Activated gamma-delta T cell treated with anti-CD3 and anti-CD28 coated beads, Interleukin-2, amount 50 U/mL, for 16 hours (primary cell): ENCODE results near the gene MRPL27.
"Not testable (repeated sequence)": the region's sequence is repeated elsewhere in the genome, so short reads cannot be mapped to it uniquely, and the experiment has no call there.

ENCODE experiments used
- DNase-seq: peaks from one replicate; pipeline ENCODE4 v3.0.0-alpha.2; 2020; ENCODE audit warnings: low read depth

The MRPL27 gene

GRCh38 chr17:50372758-50373556 lies at the start of gene MRPL27, which contains the start of gene EME1:
Gene MRPL27 (minus strand): TSS chr17:50373184. CDS start chr17:50373170, 14 bp downstream.
Gene EME1 (plus strand): TSS chr17:50373229. CDS start chr17:50375209, 1,980 bp downstream.
- peak; percentile 74 for DNase-seq

GRCh38 chr17:50422738-50423137 lies 49.8 kb upstream of the MRPL27 start:
- no peak for DNase-seq

- DNase-seq, result no peak
These were observed 48.5 kb upstream of the MRPL27 start for GRCh38 chr17:50421308-50422051.

- no peak for DNase-seq
These were observed 47.6 kb upstream of the MRPL27 start for GRCh38 chr17:50420419-50421112.

GRCh38 chr17:50419577-50419976 lies 46.6 kb upstream of the MRPL27 start:
- not testable (repeated sequence) for DNase-seq

DNA sequence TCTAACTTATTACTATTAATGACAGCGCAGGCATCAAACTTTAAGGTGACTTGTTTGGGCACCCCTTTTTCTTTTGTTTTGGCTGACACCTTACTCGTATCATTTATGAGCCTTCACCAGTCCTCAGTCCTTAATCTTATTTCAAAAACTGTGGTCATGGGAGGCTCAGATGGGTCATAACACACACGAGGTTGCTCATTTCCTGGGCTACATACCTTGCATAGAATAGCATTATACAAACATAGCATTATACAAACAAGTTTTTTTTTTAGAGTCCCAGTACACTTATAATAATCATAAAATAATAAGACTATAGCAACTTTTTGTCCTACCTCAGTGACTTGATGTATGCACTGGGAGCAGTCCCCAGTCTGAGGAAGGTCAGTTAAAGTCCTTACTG lies 41.8 kb upstream of the MRPL27 start:
- DNase-seq, result no peak

GRCh38 chr17:50412188-50412732 lies 39.3 kb upstream of the MRPL27 start:
- no peak for DNase-seq

DNA sequence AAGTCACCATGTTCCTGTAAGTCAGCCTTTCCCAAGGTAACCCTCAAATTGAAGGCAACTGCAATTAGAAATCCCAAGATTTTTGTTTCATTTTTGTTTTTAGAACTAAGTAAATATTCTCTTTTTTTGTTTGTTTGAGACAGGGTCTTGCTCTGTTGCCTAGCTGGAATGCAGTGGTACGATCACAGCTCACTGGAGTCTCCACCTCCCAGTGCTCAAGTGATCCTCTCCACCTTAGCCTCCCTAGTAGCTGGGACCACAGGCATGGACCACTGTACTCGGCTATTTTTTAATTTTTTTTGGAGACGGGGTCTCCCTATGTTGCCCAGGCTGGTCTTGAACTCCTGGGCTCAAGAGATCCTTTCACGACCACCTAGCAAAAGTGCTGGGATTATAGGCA lies 34.9 kb upstream of the MRPL27 start:
- no peak for DNase-seq

- no peak for DNase-seq
These were observed 33.6 kb upstream of the MRPL27 start for GRCh38 chr17:50406578-50406977.

DNA sequence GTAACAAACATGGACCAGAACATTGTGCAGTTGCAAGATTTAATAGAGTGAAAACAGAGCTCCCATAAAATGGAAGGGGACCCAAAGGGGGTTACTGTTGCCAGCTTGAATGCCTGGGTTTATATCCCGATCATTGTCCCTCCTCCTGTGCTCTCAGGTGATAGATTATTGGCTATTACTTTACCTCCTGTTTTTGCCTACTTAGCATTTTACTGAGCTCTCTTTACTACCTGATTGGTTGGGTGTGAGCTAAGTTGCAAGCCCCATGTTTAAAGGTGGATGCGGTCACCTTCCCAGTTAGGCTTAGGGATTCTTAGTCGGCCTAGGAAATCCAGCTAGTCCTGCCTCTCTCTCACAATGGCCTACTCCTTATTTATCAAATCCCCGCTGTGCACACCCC lies 32.4 kb upstream of the MRPL27 start:
- not testable (repeated sequence) for DNase-seq

DNA sequence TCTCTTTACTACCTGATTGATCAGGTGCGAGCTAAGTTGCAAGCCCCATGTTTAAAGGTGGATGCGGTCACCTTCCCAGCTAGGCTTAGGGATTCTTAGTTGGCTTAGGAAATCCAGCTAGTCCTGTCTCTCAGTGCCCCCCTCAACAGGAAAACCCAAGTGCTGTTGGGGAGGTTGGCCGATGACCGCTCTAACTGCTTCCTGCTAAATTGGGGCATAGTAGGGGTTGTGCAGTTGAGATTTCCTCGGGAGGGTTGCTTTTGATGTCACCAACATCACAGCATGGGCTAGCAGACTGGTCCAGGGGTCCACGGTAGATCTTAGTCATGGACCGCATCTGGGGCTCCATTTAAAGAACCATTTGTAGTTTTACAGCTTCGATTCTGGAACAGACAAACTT lies 26.6 kb upstream of the MRPL27 start:
- DNase-seq, result not testable (repeated sequence)

DNA sequence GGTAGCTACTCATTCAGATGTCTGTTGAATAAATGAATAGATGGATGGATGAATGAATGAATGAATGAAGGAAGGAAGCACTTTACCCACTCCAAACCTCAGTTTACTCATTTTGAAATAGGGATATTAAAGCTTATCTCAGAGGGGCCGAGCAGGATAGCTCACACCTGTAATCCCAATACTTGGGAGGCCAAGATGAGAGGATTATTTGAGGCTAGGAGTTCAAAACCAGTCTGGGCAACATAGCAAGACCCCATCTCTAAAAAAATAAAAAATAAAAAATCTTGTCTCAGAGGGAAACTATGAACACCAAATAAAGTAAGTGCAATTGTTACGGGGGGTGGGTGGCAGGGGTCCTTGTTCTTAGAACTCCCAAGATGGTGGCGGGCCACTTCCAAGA lies 25.7 kb upstream of the MRPL27 start:
- DNase-seq, result not testable (repeated sequence)

GRCh38 chr17:50397919-50398285 lies 24.9 kb upstream of the MRPL27 start:
- DNase-seq, result no peak

DNA sequence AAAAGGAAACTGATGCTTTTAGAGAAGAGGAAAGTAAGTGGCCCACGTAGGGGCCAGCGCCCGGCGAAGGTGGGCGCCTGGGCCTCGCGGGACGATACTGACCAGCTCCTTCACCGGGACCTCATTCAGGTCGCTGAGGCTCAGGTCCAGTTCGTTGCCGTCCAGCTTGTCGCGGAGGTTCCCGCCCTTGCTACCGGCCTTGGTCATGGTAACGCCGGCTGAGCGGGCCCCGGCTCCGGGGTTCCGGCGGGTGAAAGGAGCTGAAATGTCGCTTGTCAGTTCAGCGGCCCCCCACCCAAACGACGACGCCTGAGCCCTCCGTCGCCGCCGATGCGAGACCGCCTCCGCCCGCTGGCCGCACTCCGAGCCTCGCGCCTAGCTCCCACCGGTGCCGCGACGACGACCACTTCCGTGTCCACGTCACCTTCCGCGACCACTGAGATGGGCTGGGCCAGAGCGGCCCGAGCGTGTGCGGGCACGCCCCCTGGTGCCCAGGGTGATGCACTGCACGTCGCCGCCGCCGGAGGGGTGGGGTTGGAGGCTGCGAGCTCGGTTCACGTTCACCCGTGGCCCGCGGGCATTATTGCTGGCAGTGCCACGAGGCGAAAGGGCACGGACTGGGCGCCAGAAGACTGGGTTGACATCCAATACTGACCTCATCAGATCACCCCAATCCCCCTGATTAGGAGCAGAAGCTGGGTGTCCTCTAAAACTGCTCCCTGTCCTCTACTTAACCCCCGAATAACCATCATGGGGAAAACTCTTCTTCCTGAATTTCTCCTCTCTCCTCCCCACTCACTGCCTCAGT lies 24.3 kb upstream of the MRPL27 start, which contains the start of gene LRRC59:
Gene LRRC59, minus strand, starts transcription at position 413 of the 808 bp plus-strand sequence. Its CDS starts 206 bp downstream, at position 207.
- peak; percentile 90 for DNase-seq

DNA sequence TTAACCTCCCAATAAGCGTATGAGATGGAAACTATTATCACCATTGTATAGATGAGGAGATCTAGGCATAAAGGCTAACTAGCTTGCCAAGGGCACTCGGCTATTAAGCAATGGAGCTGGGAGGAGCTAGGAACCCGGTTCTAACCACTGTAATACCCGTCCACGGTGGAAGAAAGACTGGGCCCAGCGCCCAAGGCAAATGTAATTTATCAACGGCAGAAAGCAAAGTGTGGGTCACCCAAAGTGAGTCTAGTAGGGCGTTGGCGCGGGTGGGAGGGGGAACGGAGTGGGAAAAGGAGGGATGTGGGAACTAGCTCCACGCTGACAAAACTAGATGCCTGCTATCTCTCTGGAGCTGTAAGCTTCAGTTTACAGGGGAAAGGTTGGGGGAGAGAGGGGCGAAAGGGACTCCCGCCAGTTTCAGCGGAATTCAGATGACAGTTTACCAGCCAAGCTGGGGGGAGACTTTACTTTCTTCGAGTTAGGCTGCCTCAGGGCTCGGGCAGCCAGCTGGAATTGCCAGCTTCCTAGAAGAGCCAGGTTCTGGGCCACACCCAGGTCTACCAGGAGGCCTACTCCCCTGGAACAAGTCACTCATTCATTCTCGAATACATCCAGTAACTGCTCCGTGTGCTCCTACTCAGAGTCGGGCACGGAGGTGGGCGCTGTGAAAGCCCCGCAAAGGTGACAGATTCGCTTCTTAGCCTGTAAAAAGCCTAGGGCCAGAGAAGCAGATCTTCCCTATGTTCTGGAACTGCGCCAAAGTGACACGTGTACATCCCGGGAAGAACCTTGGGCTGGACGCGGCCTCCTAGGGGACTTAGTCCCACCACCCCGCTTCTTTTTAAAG lies 23.5 kb upstream of the MRPL27 start:
- DNase-seq, result no peak

GRCh38 chr17:50394711-50395110 lies 21.7 kb upstream of the MRPL27 start:
- no peak for DNase-seq

DNA sequence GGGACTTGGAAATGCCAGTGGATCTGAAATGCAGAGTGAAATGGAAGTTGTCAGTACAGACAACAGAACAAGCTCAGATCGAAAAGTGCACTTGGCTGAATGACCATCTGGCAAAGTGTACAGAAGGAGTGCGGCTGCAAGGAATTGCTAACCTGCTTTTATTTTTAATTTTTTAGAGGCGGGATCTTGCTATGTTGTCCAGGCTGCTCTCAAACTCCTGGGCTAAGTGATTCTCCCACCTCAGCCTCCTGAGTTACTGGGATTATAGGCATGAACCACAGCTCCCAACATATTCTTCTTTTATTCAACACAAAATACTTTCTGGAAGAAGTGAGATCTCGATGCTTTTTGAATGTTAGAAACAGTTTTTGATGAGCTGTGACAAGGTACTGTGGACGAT lies 20.7 kb upstream of the MRPL27 start:
- no peak for DNase-seq

- DNase-seq, result no peak
These were observed 19.6 kb upstream of the MRPL27 start for GRCh38 chr17:50392621-50393020.

- DNase-seq, result no peak
These were observed 16.6 kb upstream of the MRPL27 start for GRCh38 chr17:50389534-50389933.

DNA sequence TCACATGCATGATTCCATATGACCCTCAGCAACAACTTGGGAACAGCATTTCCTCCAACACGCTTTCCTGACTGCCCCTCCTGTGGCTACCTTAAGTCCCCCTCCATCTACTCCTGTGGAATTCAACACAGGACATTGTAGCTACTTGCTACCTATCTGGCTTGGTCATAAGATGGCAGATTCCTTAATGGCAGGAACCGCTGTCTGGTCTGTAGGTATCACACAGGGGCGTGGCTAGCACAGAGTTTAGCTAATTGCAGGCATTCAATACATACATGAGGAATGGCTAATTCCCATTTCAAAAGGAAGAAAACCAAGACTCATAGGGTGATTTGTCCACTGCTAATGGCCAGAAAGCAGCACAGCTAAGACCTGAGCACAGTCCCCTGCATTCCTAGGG lies 15.7 kb upstream of the MRPL27 start:
- no peak for DNase-seq
